WI38 (cell line): Measurements from ENCODE around the gene RTTN.

ENCODE experiments used
- H3K4me3 ChIP-seq: 2 replicates; pipeline ENCODE4 v1.5.1; 2011; ENCODE audit warnings: low read depth, mild to moderate bottlenecking, control low read depth, low read length
- TF ChIP-seq, protein P1 (sequence below): IDR thresholded peaks from 2 replicates; pipeline ENCODE4 v1.5.1; 2012; ENCODE audit warnings: low read depth, mild to moderate bottlenecking, control low read depth, low read length

Gene RTTN

GRCh38 chr18:70151614-70152013 lies 53.9 kb downstream of the RTTN start:
- TF ChIP-seq, protein P1, sequence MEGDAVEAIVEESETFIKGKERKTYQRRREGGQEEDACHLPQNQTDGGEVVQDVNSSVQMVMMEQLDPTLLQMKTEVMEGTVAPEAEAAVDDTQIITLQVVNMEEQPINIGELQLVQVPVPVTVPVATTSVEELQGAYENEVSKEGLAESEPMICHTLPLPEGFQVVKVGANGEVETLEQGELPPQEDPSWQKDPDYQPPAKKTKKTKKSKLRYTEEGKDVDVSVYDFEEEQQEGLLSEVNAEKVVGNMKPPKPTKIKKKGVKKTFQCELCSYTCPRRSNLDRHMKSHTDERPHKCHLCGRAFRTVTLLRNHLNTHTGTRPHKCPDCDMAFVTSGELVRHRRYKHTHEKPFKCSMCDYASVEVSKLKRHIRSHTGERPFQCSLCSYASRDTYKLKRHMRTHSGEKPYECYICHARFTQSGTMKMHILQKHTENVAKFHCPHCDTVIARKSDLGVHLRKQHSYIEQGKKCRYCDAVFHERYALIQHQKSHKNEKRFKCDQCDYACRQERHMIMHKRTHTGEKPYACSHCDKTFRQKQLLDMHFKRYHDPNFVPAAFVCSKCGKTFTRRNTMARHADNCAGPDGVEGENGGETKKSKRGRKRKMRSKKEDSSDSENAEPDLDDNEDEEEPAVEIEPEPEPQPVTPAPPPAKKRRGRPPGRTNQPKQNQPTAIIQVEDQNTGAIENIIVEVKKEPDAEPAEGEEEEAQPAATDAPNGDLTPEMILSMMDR = no peak
- no peak overlapping the region for H3K4me3 ChIP-seq

GRCh38 chr18:70149616-70150301 lies 55.7 kb downstream of the RTTN start:
- TF ChIP-seq, protein P1 = no peak
- no peak overlapping the region for H3K4me3 ChIP-seq

GRCh38 chr18:70149156-70149555 lies 56.3 kb downstream of the RTTN start:
- H3K4me3 ChIP-seq = no peak overlapping the region
- TF ChIP-seq, protein P1 = no peak

DNA sequence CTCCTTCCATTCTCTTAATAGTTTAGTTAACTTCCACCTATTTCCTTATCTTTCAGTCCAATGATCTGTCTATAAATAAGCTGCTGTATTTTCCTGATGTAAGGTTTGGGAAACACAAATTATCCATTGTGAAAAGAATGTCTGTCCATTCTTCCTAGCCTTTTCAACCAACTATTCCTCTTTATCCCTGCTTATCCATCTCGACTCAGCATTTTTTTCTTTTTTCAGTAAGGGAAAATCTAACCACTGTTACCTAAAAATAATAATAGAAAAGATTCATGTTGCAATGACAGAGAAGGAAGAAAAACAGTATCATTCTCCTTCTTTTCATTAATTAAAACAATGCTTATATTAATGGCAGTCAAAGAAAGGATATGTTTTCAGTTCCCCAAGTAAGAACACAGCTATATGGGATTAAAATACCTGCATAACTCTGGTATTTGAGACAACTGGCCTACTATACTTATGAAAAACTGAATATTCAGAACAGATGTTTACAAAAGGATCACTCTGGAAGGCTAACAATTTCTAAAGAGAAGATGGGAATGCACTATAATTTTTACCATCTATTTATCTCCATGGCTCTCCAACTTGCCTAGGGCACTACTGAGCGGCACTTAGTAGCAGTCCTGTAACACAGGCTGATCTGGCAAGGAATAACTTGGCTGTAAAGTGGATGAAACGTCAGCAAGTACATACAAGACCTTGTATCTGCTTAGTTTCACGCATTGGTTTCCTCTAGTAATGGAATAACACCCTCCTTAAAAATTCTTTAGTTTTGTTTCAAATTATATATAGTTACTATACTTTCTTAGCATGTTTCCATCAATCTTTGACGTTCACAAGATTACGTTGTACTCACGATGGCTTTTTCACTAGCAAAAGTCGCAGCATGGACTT lies 57.2 kb downstream of the RTTN start:
- TF ChIP-seq, protein P1 = no peak
- H3K4me3 ChIP-seq = no peak overlapping the region

DNA sequence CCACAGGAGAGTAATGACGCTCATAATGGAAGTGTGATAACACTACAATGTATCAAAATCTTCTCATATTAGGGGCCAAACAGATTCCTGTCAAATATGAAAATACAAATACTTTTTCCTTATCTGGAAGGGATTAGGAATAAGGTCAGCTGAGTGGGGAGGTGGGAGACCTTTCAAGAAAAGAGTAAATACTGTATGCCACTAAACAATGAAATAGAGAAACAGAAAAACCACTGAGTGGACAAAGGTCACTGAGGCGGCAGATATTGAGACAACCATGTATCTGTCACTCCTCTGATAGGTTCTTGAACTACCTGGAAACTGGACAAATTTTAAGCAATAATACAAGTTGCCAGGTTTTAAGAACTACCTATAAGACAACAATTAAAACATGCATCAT lies 59.3 kb downstream of the RTTN start:
- TF ChIP-seq, protein P1 = no peak
- no peak overlapping the region for H3K4me3 ChIP-seq

GRCh38 chr18:70142001-70142400 lies 63.5 kb downstream of the RTTN start:
- TF ChIP-seq, protein P1 = no peak
- H3K4me3 ChIP-seq = no peak overlapping the region

GRCh38 chr18:70139138-70139537 lies 66.3 kb downstream of the RTTN start:
- TF ChIP-seq, protein P1 = no peak
- no peak overlapping the region for H3K4me3 ChIP-seq
